Activated CD4-positive, alpha-beta T cell treated with anti-CD3 and anti-CD28 coated beads, Interleukin-2, amount 10 ng/mL, durations not matched to agents 7 days and 5 days (primary cell): ENCODE data around the gene LRRC27. TPM values are rescaled to one million over a fixed set of nuclear protein-coding genes. Genes with fewer than 3 reads are reported as not detected.

ENCODE experiments used
- CTCF ChIA-PET: fragments of 350-600 bp; sonication (Branson Sonifier 250); formaldehyde crosslinking; loops from one replicate; lab custom pipeline; 2021; ENCODE audit warnings: antibody characterized with exemption; lab: Charles Lee
- POLR2A ChIA-PET: fragments of 350-600 bp; sonication (Branson Sonifier 250); formaldehyde crosslinking; loops from one replicate; lab custom pipeline; 2021; ENCODE audit warnings: antibody characterized with exemption; lab: Charles Lee
- DNase-seq: peaks from one replicate; pipeline ENCODE4 v3.0.0-alpha.2; 2020
- H3K27ac Mint-ChIP-seq: one replicate; pipeline ENCODE4 v1.8.0; 2021; ENCODE audit warnings: mild to moderate bottlenecking, moderate library complexity, mixed read lengths
- H3K27me3 Mint-ChIP-seq: one replicate; pipeline ENCODE4 v1.8.0; 2021; ENCODE audit warnings: mixed read lengths
- H3K36me3 Mint-ChIP-seq: one replicate; pipeline ENCODE4 v1.8.0; 2021; ENCODE audit warnings: low read depth, mixed read lengths
- H3K4me1 Mint-ChIP-seq: one replicate; pipeline ENCODE4 v1.8.0; 2021; ENCODE audit warnings: mixed read lengths
- H3K4me3 Mint-ChIP-seq: one replicate; pipeline ENCODE4 v1.8.0; 2021; ENCODE audit warnings: mild to moderate bottlenecking, moderate library complexity, mixed read lengths
- H3K9me3 Mint-ChIP-seq: one replicate; pipeline ENCODE4 v1.8.0; 2021; ENCODE audit warnings: mixed read lengths
- total RNA-seq, 2 experiments: library from RNA; stranded (reverse); gene quantifications; one replicate each; pipeline ENCODE4 v1.2.3, GENCODE V29; 2021

The LRRC27 gene
- total RNA-seq, 2 experiments from 2014 or later = 4.4 to 6.1 TPM

DNA sequence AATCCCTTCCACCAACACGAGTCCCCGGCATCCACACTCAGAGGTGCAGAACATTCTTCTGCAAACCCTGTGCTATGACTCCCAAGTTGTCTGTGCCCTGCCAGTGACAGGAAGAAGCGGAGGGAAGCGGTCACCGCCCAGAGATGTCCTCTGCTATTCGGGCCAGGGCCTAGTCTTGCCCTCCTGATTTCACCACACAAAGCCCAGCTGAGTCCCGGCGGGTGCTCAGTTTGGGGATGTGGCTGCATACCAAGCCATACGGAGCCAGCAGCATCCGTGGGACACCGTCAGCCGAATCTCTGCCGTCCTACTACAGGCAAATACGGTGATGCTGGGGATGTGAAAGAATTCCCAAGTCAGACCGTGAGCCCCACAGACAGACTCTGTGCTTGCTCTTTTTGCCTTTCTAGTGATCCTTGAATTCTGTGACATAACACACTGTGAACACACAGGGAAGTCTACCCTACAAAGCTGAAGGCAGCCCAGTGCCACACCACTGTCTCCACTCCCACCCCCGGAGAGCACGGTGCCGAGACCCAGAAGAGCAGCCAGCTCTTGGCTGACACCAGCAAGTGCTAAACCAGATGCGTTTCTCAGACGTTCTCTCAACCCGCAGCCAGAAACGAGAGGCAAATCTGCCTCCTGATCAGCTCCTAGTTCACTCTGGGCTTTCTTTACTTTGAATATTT lies 26.2 kb upstream of the LRRC27 start:
- ChIA-PET CTCF (no interaction called here), POLR2A (no interaction called here)
- H3K9me3 Mint-ChIP-seq = no peaks in the 10 kb centered on the region
- H3K4me3 Mint-ChIP-seq = peak overlapping the region; percentile 33
- H3K36me3 Mint-ChIP-seq = no peaks in the 10 kb centered on the region
- no peak overlapping the region for H3K27ac Mint-ChIP-seq
- peaks cover 31% of the 10 kb centered on the region for H3K27me3 Mint-ChIP-seq
- peaks cover 15% of the 10 kb centered on the region for H3K4me1 Mint-ChIP-seq
- DNase-seq = no peak

DNA sequence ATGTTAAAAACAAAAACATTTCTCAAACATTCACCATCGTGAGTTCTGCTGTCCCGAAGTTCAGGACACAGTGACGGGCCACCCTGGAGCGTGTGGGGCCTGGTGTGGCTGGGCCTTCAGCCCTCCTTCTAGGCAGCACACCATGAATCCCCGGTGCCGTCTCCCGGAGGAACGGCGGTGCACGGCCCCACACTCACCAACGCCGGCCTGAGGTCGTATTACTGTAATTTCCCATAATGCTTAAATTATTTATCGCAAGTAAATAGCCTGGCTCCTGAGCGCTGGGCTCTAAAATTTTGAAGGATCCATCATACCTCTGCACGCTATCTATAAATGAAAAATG lies 25.7 kb upstream of the LRRC27 start:
- H3K4me1 Mint-ChIP-seq = peaks cover 15% of the 10 kb centered on the region
- H3K27ac Mint-ChIP-seq = no peak overlapping the region
- DNase-seq = no peak
- peak overlapping the region; percentile 78 for H3K4me3 Mint-ChIP-seq
- POLR2A ChIA-PET = no interaction called here
- CTCF ChIA-PET = no interaction called here
- peaks cover 31% of the 10 kb centered on the region for H3K27me3 Mint-ChIP-seq
- no peaks in the 10 kb centered on the region for H3K9me3 Mint-ChIP-seq
- no peaks in the 10 kb centered on the region for H3K36me3 Mint-ChIP-seq

DNA sequence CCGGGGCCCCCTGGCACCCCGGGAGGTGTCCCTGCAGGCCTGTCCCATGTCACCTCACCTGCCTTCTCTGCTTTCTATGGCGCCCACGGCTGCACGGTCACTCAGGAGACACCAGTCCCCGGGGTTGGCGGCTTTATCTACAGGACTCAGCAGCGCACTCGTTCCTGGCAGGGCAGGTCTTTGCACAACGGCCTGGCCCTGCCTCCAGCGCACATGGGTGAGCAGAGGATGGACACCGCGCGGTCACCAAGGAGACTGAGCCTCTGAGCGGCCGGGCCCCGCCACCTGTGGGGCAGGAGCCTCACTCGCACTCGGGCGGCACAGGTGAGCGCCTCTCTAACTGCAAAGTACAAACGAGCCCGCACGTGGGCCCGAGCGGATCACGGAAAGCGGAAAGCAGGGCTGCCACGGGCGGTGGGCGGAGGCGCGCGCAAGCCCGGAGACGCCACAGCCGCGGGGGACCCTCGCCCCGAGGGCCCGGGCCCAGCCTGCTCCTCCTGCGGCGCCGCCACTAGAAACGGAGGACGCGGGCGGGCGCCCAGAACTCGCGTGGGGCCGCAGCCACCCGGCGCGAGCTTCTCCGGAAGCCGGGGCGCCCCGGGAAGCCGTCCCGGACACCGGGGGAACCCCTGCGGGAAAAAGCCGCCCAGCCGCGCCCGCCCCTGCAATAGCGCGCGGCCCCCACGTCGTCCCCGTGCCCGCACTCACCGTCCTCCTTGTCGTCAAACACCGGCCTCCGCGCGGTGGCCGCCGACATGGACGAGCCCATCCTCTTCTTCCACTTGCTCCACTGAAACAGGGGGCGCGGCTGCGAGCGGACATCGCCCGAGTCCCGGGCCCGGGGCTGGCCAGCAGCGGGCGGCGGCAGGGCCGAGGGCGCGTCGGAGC lies 24.9 kb upstream of the LRRC27 start:
- Mint-ChIP-seq H3K36me3 (no peaks in the 10 kb centered on the region), H3K9me3 (no peaks in the 10 kb centered on the region), H3K27me3 (peaks cover 31% of the 10 kb centered on the region), H3K27ac (peak overlapping the region; percentile 50), H3K4me1 (peaks cover 15% of the 10 kb centered on the region), H3K4me3 (peak overlapping the region; percentile 78)
- ChIA-PET CTCF (no interaction called here), POLR2A (no interaction called here)
- peak; percentile 36 for DNase-seq

DNA sequence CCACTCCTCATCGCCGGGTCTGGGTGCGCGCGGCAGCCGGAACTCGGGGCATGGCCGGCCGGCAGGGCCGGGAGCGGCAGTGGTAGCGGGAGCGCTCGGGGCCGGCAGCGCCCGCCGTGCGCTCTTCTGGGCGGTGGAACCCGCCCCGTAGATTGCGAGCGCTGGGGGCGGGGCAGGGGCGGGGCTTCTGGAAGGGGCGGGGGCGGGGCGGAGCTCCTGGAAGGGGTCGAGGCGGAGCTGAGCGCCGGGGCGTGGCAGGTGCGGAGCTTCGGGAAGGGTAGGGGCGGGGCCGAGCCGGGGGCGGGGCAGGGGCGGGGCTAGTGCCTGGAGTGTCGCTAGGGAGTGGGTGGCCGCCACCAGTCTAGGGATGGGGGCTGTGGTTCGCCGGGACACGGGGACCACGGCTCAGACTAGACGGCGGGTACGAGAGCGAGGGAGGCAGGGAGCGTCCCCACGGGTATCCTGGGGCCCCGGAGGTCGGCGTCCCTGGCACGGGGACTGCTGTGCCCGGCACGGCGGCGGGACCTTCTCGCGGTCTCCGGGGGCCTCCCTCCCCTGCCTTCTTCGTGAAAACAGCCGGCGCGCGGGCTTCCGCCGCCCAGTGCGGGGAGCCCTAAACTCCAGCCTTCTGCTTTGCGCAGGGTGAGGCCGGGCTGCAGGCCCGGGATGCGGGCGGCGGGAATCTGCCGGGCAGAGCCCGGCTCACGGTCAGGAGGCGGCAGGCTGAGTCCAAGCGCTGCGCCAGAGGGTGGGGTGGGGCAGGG lies 24.0 kb upstream of the LRRC27 start, which contains the start of gene STK32C:
Gene STK32C, minus strand, starts transcription at position 128 of the 764 bp plus-strand sequence. Its CDS starts 117 bp downstream, at position 11.
- H3K27ac Mint-ChIP-seq = peak within 1 kb of the TSS; percentile 74
- ChIA-PET POLR2A (no interaction called here), CTCF (no interaction called here)

DNA sequence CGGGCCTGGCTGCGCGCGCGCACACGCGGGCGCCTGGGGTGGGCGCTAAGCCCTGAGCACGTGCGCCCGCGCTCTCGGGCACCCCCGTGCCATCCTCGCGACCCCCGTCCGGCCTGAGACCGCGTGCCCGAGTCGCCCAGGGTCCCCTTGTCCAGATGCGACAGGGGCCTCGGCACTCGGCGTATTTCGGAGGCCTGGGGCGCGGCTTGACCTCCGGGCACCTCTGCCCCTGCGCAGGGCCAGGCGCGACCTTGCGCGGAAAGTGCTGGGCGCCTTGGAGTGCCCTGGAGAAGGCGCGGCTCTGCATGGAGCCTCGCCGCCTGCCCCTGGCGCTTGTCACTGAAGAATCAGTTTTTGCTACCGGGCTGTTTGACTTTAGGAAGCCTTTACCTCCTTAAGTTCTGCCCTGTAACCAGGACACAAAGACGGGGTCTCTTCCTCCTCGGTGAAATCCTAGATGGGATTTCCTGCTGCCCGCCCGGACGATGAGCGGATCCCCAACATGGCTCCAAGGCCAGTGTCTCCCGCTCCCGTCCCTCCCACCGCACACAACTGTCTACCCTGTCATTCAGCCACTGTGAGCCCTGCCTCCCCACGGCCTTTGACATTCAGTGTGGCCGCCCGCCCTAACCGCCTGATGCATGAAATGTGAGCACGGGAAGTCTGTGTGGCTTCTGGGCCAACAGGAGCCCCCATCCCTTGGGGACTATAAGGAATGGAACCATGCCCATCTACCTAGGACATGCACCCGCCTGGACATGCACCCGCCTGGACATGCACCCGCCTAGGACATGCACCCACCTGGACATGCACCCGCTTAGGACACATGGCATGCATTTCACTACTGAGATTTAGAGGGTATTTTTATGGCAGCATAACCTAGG lies 23.2 kb upstream of the LRRC27 start:
- no peaks in the 10 kb centered on the region for H3K9me3 Mint-ChIP-seq
- no peak overlapping the region for H3K27ac Mint-ChIP-seq
- H3K4me1 Mint-ChIP-seq = peaks cover 15% of the 10 kb centered on the region
- no peaks in the 10 kb centered on the region for H3K36me3 Mint-ChIP-seq
- H3K27me3 Mint-ChIP-seq = peaks cover 31% of the 10 kb centered on the region
- ChIA-PET CTCF (no interaction called here), POLR2A (no interaction called here)
- peak overlapping the region; percentile 63 for H3K4me3 Mint-ChIP-seq
- no peak for DNase-seq

More for the DNA sequence above, 24.0 kb upstream of the LRRC27 start, which contains the start of gene STK32C:
- peaks cover 31% of the 10 kb centered on the region for H3K27me3 Mint-ChIP-seq
- H3K36me3 Mint-ChIP-seq = no peaks in the 10 kb centered on the region
- H3K4me1 Mint-ChIP-seq = peaks cover 15% of the 10 kb centered on the region
- H3K4me3 Mint-ChIP-seq = peak within 1 kb of the TSS; percentile 78
- H3K9me3 Mint-ChIP-seq = no peaks in the 10 kb centered on the region
- peak; percentile 88 for DNase-seq

DNA sequence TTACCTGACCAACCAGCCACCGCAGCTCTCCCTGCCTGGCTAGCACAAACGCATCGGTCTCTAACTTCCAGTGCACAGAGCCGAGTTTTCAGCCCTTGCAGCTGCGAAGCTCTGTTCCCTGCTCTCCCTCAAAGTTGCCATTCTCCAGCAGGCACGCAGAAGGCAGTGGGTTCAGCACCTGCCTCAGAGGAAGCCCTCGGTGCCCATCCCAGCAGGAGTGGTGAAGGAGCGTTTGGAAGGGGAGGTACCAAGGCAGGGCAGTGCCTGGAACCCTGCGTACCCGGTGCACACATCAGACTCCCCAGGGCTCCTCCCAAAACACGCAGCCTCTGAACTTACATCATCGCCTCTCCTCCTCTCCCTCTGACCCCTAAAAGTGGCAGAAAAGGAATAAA lies 22.5 kb upstream of the LRRC27 start:
- peaks cover 15% of the 10 kb centered on the region for H3K4me1 Mint-ChIP-seq
- H3K27me3 Mint-ChIP-seq = peaks cover 34% of the 10 kb centered on the region
- peak overlapping the region; percentile 63 for H3K4me3 Mint-ChIP-seq
- no peak for DNase-seq
- H3K36me3 Mint-ChIP-seq = no peaks in the 10 kb centered on the region
- ChIA-PET POLR2A (no interaction called here), CTCF (no interaction called here)
- H3K9me3 Mint-ChIP-seq = peaks cover 2% of the 10 kb centered on the region
- no peak overlapping the region for H3K27ac Mint-ChIP-seq

DNA sequence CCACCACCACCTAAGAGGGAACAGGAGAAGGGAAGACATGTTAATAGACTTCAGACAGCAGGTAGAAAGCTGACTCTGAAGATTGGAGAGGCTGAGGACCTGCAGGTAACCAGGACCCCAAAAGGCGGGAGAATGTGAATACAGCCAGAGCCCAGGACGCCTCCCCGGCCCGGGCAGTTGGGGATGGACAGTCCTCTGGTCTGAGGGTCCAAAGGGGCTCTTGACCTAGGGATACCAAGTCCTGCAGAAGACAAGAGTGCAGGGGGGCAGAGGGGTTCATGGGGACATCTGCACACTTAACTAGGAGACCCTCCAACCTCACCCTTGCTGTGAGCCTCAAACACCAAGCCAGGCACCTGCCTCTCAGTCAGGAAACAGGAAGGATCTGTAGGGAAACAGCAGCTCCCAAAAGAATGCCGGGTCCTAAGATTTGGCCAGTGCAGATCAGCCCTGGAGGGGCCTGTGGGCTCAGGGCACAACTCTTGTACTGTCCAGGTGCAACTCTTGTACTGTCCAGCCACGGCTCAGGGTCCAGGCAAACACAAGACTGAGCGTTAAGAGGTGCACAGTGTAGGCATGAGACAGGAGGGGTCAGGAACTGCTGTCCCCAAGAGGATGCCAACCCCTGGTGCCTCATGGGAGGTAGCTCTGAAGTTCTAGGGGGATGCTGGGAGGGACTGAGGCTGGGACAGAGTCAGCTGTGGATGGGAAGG lies 22.0 kb upstream of the LRRC27 start:
- H3K36me3 Mint-ChIP-seq = no peaks in the 10 kb centered on the region
- DNase-seq = no peak
- ChIA-PET CTCF (no interaction called here), POLR2A (no interaction called here)
- H3K27me3 Mint-ChIP-seq = peaks cover 34% of the 10 kb centered on the region
- H3K9me3 Mint-ChIP-seq = peaks cover 2% of the 10 kb centered on the region
- H3K27ac Mint-ChIP-seq = no peak overlapping the region
- peaks cover 15% of the 10 kb centered on the region for H3K4me1 Mint-ChIP-seq
- H3K4me3 Mint-ChIP-seq = peak overlapping the region; percentile 63

DNA sequence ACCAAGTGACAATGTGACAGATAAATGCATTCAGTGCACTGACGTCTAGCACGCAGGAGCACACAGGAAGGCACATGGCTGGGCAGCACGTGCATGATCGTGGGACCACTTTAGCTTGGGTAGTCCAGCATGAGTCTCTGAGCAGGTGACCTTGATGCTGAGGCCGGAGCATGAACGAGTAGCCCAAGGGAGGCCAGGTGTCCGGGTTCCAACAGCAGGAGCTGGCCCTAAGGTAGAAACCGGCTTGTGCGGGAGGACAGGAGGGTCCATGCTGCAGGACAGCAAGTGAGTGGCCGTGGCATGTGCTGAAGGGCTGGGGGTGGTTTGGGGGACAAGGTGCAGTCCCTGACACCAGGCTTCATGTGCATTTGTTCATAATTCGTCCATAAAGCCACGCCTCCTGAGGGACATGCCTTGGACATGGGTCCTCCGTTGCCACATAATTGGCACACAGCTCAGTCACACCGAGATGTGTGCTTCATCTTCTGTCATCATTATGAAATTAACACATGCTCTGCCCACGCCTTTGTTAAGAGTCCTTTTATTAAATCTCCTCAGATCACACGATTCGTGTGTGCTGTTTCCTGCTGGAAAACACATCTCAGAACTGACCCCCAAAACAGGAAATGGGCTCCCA lies 21.2 kb upstream of the LRRC27 start:
- no peaks in the 10 kb centered on the region for H3K36me3 Mint-ChIP-seq
- peaks cover 15% of the 10 kb centered on the region for H3K4me1 Mint-ChIP-seq
- peaks cover 30% of the 10 kb centered on the region for H3K27me3 Mint-ChIP-seq
- no peak overlapping the region for H3K4me3 Mint-ChIP-seq
- POLR2A ChIA-PET = no interaction called here
- no peak overlapping the region for H3K27ac Mint-ChIP-seq
- DNase-seq = no peak
- H3K9me3 Mint-ChIP-seq = peaks cover 2% of the 10 kb centered on the region
- CTCF ChIA-PET = no interaction called here

DNA sequence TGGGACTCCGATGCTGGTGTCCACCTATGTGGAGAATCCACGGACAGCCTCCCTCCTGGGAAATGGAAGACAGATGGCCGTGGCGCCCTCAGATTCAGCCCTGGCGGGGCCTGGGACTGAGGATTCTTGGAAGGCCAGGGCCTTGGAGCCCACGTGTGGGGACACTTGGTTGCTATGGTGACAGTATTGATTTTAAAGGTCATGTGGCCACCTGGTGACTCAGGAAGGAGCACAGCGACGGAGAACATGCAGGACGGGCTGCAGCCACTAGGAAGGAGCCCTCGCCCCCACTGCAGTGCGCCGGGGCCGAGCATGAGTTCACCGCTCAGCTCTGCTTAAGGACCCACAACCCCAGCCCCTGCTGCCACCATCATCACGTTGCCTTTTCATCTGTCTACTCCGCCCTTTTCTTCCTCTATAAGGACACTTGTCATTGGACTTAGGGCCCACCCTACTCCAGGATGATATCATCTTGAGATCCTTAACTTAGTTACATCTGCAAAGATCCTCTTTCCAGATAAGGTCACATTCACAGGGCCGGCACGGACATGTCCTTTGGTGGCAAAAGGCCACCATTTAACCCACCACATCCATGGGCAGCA lies 20.6 kb upstream of the LRRC27 start:
- no peak for DNase-seq
- Mint-ChIP-seq H3K9me3 (peaks cover 2% of the 10 kb centered on the region), H3K4me1 (peaks cover 12% of the 10 kb centered on the region), H3K36me3 (no peaks in the 10 kb centered on the region), H3K4me3 (no peak overlapping the region), H3K27me3 (peaks cover 24% of the 10 kb centered on the region), H3K27ac (no peak overlapping the region)
- ChIA-PET POLR2A (no interaction called here), CTCF (no interaction called here)

DNA sequence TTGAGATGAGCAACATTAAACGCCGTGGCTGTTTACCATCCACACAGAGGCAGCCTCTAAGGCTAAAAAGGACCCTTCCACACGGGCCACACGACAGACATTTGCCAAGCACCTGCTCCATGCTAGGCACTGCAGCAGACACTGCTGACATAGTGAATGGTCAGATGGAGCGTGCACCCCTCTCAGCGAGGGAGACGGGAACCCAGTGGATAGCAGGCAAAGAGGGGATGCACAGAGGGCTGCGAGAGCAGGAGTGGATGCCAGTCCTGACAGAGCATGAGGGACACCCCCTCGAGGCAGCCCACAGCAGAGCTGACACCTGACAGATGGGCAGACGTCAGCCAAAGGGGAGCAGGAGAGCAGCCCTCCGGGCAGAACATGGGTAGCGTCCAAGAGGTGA lies 18.7 kb upstream of the LRRC27 start:
- peaks cover 2% of the 10 kb centered on the region for H3K9me3 Mint-ChIP-seq
- ChIA-PET CTCF (no interaction called here), POLR2A (no interaction called here)
- no peak for DNase-seq
- H3K4me1 Mint-ChIP-seq = peaks cover 9% of the 10 kb centered on the region
- no peaks in the 10 kb centered on the region for H3K36me3 Mint-ChIP-seq
- no peak overlapping the region for H3K4me3 Mint-ChIP-seq
- H3K27ac Mint-ChIP-seq = peak overlapping the region; percentile 36
- H3K27me3 Mint-ChIP-seq = peaks cover 19% of the 10 kb centered on the region

DNA sequence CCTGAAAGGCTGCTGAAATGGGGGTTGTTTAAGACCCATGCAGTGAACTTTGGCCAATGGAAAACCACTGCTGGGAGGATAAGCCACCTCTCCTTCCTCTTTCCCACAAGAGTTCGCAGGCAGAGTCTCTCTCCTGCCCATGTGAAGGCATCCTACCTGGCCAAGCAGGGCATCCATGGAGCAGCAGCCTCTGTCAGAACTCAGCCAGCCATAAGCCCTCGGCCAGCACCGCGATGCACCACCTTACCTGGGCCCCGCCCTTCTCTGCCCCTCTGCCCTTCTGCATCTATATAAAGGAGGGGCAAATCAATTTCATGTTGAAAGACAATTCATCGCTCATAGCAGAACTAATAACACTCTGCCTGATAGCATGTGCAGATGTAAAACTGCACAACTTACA lies 18.1 kb upstream of the LRRC27 start:
- H3K27me3 Mint-ChIP-seq = peaks cover 19% of the 10 kb centered on the region
- CTCF ChIA-PET = no interaction called here
- no peak overlapping the region for H3K4me3 Mint-ChIP-seq
- POLR2A ChIA-PET = no interaction called here
- peaks cover 8% of the 10 kb centered on the region for H3K4me1 Mint-ChIP-seq
- no peak overlapping the region for H3K27ac Mint-ChIP-seq
- DNase-seq = no peak
- H3K36me3 Mint-ChIP-seq = no peaks in the 10 kb centered on the region
- peaks cover 2% of the 10 kb centered on the region for H3K9me3 Mint-ChIP-seq
